SIG-M5 (cell line): ENCODE measurements around the gene RABGAP1L.

ENCODE experiments used
- DNase-seq: peaks from one replicate; lab custom pipeline; 2025; lab: John Stamatoyannopoulos, UW

Gene RABGAP1L

GRCh38 chr1:174965362-174966007, 806.2 kb downstream of the RABGAP1L start:
- no peak for DNase-seq

GRCh38 chr1:174966008-174966572, 806.8 kb downstream of the RABGAP1L start:
- DNase-seq, result no peak

GRCh38 chr1:174967845-174968705, 808.8 kb downstream of the RABGAP1L start:
- DNase-seq, result no peak

- DNase-seq, result no peak
These were observed 809.5 kb downstream of the RABGAP1L start for GRCh38 chr1:174968750-174969244.

GRCh38 chr1:174969977-174970376, 810.7 kb downstream of the RABGAP1L start:
- DNase-seq, result no peak

- no peak for DNase-seq
These were observed 812.1 kb downstream of the RABGAP1L start for GRCh38 chr1:174971466-174971865.

- DNase-seq, result no peak
These were observed 812.6 kb downstream of the RABGAP1L start for GRCh38 chr1:174971902-174972301.

- DNase-seq, result no peak
These were observed 815.4 kb downstream of the RABGAP1L start for GRCh38 chr1:174974711-174975119.

- DNase-seq, result no peak
These were observed 816.4 kb downstream of the RABGAP1L start for GRCh38 chr1:174975764-174976163.

- DNase-seq, result no peak
These were observed 817.3 kb downstream of the RABGAP1L start for GRCh38 chr1:174976436-174977108.

- no peak for DNase-seq
These were observed 823.8 kb downstream of the RABGAP1L start for GRCh38 chr1:174982971-174983689.

GRCh38 chr1:174984952-174985351, 825.6 kb downstream of the RABGAP1L start:
- no peak for DNase-seq

- DNase-seq, result no peak
These were observed 829.2 kb downstream of the RABGAP1L start for GRCh38 chr1:174988539-174988938.

- DNase-seq, result no peak
These were observed 829.7 kb downstream of the RABGAP1L start for GRCh38 chr1:174988986-174989385.

GRCh38 chr1:174989536-174990220, 830.4 kb downstream of the RABGAP1L start:
- no peak for DNase-seq

GRCh38 chr1:174990382-174990999, 831.2 kb downstream of the RABGAP1L start:
- no peak for DNase-seq

GRCh38 chr1:174991473-174991872, 832.2 kb downstream of the RABGAP1L start:
- DNase-seq, result no peak

GRCh38 chr1:174995121-174995520, 835.8 kb downstream of the RABGAP1L start:
- no peak for DNase-seq

- no peak for DNase-seq
These were observed 836.6 kb downstream of the RABGAP1L start for GRCh38 chr1:174995916-174996315.

- DNase-seq, result no peak
These were observed 837.2 kb downstream of the RABGAP1L start for GRCh38 chr1:174996476-174996875.

- DNase-seq, result no peak
These were observed 837.7 kb downstream of the RABGAP1L start for GRCh38 chr1:174997041-174997440.
